NCI-H2227 (cell line): ENCODE data around the gene IFNA10.
"Not testable (repeated sequence)": the region's sequence is repeated elsewhere in the genome, so short reads cannot be mapped to it uniquely, and the experiment has no call there.

Experiments used
- DNase-seq: peaks from one replicate; lab custom pipeline; 2025; ENCODE audit not compliant: unreplicated experiment; lab: John Stamatoyannopoulos, UW

Gene IFNA10

DNA sequence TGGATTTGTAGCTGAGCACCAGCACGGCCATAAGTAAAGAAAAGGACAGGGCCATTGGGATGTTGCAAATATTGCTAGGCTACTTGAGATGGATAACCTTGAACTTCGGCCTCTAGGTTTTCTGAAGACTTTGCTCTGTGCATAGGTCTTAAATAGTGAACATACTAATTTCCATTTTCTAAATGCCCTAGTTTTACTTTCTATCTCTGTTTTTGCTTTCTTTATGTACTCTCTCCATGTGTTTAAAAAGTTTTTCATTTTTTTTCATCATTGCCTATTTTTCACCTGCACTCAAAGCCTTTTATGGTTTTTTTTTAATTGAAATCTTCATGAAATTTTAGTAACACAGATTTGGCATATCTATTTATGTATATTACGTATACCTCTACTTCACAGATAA, at the start of gene IFNA10:
Gene IFNA10 (minus strand): TSS at position 101 of the 400 bp plus-strand sequence. CDS start 46 bp downstream, at position 55.
- not testable (repeated sequence) for DNase-seq

DNA sequence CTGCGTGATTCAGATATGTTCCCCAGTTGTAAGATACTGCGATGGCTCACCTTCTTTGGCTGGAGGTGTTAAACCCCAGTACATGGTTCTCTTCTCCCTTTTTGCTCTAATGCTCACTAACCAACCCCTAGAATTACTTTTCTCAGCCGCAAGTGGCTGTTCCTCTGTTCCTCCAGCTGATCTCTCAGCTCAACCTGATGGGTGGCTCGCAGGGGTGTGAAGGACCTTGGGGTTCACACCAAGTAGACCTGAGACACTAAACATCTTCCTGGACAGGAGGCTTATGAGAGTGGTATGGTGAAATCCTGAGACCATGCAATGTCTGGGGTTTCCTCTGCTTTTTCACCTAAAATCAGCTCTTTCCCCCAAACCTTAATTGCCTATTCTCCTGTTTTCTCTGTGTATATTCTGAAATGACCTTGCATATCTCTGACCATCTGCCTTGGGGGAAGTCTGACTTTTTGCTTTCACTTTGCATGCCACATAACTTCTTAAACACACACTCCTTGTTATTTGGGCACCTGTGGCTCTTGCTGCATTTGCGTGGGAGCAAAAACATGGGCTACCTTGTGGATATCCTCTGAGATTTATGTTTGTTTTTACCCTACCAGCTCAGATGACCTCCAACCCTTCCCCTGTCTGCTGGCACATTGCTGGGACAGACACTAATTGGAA, 48.7 kb upstream of the IFNA10 start:
- DNase-seq, result no peak

DNA sequence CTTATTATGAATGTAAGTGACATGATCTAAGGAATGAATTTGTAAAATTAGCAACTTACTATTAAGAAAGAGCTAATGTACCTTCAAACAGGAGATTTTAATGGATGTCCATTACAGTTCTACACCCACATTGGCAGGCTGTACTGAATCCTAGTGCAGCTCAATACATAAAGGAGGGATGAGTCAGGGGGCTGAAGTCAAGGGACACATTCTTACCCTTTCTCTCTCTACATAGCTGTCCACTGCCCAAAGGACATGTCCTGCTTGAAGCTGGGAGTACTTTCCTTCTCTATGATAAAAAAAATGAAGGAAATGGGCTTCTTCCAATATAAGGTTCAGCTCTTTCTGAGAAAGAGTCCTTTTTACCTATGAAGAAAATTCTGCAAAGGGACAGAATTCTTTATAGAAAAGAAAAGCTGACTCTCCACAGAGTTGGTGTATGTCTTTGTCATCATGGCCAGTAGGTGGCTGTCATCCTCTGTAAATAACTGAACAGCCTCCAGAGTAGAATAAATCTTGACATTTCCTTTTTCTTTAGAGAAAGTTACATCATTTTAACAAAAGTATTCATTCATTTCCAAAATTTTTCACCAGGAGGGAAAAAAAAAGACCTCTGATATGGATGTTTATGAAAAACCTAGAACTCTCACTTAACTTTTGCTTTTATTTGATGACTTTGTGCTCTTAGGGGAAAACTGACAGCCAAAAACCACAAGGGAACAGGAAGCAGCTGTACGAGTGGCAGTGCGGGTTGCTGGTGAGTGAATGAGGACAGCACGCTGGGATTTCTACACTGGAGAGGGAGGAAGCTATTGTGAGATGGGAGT, 46.0 kb upstream of the IFNA10 start:
- peak; percentile 6 for DNase-seq

DNA sequence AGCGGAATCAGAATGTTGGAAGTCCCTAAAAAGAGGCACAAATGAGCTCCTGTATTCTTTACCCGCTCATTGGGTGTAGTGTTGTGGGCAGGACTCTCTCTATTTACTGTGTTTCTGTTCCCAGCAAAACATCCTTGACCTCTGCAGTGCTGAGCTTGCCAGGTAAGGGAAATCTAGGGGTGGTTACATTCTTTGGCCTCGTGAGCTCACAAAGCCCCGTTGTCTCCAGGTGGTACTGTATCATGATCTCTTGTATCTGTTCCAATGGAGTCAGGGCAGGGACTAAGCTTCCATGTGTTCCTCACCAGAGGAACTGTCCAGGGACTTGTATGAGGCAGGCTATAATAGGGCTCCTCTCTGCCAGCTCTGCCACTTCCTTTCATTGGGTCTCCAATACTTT, 44.7 kb upstream of the IFNA10 start:
- no peak for DNase-seq

DNA sequence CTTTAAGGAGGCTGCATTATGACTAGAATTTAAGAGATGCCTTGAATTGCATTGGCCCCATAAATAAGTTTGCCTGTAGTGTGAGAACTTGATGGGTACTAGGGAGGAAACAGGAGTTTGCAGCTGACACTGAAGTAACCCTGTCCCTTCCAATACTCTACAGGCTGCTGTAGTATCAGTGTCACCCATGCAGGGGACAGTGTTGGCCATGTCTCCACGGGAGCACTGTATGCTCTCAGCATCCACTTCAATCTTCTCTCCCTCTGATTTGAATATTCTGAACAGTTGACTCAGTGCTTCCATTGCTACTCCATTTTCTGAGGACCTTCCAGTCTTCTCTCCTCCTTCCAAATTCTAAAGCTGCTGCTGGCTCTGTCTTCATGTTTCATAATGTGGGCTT, 44.2 kb upstream of the IFNA10 start:
- no peak for DNase-seq

DNA sequence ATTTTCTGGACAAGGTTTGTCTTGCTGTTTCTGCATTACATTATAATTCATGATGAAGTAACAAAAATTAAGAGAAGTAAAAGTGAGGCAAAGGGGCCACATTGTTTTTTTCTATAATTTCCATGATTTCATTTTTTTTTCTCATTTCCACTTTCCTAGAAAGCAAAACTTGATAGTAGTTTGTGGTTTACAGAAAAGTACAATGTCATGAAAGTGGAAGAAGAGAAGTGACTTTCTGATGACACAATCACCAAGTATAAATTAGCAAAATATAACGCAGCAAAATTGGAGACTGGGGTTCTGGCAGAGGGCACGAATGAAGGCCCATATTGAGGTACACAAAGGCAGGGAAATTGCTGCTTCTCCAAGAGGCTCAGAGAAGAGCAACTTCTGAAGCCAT, 37.9 kb upstream of the IFNA10 start:
- DNase-seq, result no peak

DNA sequence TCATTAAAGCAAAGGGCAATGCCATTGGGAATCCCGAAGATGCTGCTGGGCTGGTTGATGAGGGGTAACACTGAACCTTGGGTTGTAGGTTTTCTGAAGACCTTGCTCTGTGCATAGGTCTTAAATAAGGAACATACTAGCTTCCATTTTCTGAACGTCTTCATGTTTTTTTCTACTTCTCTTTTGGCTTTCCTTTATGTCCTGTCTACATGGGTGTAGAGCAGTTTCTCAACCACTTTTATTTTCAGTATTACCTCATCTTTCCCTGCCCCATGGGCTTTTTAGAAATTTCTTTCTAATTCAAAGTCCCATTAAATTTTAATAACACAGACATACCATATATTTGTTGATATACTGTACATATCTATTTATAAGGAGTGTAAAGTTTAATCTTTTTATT, 33.0 kb upstream of the IFNA10 start, which contains the start of gene IFNA14:
Gene IFNA14 (minus strand): TSS at position 95 of the 400 bp plus-strand sequence. CDS start 70 bp downstream, at position 25.
- no peak for DNase-seq

DNA sequence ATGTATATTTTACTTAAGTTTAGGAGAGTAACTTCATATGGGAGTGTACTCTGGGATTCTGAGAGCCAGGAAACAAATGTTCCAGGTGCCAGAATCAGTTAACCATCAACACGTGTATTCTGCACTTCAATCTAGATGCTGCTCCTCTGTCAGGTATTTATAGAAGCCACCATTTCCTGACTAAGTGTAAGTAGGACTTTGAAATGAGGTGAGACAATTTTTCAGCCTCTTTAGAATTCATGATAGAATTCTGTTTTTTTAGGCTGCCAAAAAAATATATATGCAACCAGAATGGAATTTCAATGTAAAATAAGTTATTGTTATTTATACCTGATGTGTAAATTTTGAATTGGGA, 29.4 kb upstream of the IFNA10 start:
- DNase-seq, result not testable (repeated sequence)

DNA sequence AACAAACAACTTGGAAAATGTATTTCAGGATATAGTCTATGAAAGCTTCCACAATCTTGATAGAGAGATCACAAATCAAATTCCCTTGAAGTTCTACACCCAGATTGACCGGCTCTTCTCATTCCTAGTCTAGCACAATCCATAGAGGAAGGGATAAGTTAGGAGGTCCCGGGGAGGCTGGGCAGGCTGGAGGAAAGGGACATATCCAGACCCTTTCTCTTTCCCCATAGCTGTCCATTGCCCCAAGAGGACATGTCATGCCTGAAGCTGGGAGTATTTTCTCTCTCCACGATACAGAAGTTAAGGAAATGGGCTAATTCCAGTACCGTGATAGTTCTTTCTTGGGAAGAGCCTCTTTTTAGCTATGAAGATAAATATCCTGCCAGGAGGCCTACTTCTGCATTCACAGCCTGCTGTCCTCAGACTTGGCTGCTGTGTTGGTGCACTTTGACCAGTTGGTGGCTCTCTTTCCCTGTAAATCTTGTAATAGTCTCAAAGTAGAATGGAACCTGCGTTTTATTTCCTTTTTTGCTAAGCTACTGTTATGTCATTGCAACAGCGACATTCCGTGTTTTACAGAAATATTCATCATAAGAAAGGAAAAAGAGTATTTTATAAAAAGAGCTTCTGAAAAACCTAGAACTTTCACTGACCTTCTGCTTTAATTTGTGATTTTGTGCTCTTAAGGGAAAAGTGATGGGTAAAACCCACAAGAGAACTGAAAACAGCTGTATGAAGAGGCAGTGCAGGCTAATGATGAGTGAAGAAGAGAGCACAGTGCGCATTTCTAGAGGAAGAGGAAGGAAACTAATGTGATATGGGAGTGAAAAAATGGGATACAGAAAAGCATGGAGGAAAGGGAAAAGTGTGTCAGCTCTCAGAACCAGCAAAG, 28.8 kb upstream of the IFNA10 start:
- DNase-seq, result peak; percentile 3

DNA sequence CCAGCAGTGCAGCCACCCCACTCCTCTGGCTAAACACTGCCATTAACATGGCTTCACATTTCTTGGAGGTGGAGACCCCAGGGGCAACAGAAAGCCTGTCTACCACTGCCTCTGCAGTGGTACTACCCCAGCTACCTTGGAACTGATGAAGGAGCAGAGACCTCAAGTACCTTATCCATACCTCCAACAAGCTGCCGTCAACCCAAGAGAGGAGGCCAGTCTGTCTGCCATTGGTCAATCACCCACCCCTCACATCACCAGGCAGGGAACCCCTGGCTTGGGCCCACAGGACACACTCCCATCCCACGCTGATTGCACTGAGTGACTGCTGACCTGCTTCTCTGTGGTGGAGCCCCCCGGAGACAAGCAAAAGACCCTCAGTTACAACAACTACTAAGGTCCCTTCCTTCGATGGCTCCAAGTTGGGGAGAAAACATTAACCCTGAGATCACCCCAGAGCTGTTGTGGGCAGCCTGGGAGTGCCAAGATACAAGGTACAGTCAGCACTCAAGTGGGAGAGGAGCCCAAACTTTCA, 27.3 kb upstream of the IFNA10 start:
- DNase-seq, result no peak

DNA sequence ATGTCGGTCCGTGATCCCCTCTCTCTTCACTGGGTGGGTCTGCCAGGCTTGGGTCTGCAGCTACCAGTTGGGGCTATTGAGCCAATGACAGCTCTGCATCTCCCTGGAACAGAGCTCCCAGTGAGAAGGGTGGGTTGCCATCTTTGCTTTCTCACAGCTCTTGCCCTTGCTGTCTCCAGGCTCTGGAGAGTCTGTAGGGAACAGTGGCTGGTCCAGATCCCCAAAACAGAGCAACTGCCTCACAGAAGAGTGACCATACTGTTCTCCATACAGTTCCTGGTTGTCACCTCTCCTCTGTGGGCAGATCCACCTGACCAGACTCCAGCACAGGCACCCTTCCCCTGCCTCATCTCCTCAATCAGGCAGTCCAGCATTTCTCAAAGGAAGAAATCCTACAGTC, 26.3 kb upstream of the IFNA10 start:
- DNase-seq, result no peak

DNA sequence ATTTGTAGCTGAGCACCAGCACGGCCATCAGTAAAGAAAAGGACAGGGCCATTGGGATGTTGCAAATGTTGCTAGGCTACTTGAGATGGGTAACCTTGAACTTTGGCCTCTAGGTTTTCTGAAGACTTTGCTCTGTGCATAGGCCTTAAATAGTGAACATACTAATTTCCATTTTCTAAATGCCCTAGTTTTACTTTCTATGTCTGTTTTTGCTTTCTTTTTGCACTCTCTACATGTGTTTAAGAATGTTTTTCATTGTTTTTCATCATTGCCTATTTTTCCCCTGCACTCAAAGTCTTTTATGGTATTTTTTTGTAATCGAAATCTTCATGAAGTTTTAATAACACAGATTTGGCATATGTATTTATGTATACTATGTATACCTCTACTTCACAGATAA, 21.2 kb upstream of the IFNA10 start, which contains the start of gene IFNA17:
Gene IFNA17 (minus strand): TSS at position 101 of the 400 bp plus-strand sequence. CDS start 49 bp downstream, at position 52.
- DNase-seq, result no peak

DNA sequence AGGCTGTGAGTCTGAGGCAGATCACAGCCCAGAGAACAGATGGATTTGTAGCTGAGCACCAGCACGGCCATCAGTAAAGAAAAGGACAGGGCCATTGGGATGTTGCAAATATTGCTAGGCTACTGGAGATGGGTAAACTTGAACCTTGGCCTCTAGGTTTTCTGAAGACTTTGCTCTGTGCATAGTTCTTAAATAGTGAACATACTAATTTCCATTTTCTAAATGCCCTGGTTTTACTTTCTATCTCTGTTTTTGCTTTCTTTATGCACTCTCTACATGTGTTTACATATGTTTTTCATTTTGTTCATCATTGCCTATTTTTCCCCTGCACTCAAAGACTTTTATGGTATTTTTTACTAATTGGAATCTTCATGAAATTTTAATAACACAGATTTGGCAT, 10.3 kb upstream of the IFNA10 start, which contains the start of gene IFNA16:
Gene IFNA16 (minus strand): TSS at position 101 of the 400 bp plus-strand sequence. CDS start 6 bp downstream, at position 95.
- DNase-seq, result not testable (repeated sequence)

DNA sequence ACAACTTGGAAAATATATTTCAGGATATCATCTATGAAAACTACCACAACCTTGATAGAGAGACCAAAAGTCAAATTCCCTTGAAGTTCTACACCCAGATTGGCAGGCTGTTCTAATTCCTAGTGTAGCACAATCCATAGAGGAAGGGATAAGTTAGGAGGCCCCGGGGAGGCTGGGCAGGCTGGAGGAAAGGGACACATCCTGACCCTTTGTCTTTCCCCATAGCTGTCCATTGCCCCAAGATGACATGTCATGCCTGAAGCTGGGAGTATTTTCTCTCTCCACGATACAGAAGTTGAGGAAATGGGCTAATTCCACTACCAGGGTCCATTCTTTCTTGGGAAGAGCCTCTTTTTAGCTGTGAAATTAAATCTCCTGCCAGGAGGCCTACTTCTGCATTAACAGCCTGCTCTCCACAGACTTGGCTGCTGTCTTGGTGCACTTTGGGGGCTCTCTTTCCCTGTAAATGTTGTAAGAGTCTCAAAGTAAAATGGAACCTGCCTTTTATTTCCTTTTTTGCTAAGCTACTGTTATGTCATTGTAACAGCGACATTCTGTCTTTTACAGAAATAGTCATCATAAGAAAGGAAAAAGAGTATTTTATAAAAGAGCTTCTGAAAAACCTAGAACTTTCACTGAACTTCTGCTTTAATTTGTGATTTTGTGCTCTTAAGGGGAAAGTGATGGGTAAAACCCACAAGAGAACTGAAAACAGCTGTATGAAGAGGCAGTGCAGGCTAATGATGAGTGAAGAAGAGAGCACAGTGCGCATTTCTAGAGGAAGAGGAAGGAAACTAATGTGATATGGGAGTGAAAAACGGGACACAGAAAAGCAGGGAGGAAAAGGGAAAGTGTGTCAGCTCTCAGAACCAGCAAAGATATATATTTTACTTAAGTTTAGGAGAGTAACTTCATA, 6.7 kb upstream of the IFNA10 start:
- DNase-seq, result not testable (repeated sequence)

DNA sequence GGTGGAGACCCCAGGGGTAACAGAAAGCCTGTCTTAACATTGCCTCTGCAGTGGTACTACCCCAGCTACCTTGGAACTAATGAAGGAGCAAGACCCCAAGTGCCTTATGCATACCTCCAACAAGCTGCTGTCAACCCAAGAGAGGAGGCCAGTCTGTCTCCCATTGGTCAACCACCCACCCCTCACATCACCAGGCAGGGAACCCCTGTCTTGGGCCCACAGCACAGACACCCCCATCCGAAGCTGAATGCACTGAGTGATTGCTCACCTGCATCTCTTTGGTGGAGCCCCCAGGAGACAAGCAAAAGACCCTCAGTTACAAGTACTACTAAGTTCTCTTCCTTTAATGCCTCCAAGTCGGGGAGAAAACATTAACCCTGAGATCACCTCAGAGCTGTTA, 5.2 kb upstream of the IFNA10 start:
- DNase-seq, result not testable (repeated sequence)

DNA sequence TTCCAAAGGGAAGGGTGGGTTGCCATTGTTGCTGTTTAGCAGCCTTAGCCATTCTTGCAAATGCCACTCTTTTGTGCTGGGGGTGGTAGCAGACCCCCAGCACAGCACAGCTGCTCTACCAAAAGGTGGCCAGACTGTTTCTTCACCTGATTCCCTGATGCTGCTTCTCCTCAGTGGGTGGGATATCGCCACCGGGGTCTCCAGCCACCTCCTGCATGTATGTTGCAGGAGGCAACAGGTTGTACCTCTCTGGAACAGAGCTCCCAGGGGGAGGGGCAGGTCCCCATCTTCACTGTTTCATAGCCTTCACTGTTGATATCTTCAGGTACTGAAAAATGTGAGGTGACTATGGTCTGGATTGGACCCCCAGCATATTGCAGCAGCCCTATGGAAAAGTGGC, 3.8 kb upstream of the IFNA10 start:
- not testable (repeated sequence) for DNase-seq

DNA sequence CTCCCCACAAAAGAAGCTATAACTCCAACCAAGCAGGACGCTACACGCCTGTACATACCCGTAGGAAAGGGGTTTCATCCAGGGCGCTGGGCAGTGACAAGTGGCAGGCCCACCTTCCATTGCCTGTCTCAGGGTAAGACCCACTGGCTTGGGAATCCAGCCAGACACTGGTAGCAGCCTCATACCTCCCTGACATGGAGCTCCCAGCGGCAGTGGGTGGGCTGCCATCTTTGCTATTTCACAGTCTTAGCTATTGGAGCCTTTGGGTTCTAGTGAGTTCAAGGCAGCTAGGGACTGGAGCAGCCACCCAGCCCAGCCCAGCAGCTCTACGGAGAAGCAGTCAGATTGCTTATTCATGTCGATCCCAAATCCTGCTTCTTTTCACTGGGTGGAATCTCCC, 3.4 kb upstream of the IFNA10 start:
- DNase-seq, result no peak

DNA sequence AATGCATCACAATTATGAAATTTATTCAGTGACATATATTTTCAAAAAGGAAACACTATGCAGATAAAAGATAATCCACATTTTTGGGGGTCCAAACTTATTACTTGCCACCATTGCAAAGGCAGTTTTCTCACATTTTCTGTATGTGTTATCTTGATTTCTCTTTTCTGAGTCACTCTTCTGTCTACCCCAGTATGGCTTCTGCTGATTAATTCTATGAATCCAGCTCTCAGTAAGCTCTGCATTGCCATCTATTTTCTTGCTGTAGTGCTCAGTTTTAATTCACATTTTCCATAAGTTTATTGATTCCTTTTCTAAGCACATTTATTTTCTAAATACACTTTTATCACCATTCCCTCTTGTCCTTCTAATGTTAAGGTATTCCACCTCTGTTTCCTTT, 1.7 kb downstream of the IFNA10 start:
- no peak for DNase-seq

DNA sequence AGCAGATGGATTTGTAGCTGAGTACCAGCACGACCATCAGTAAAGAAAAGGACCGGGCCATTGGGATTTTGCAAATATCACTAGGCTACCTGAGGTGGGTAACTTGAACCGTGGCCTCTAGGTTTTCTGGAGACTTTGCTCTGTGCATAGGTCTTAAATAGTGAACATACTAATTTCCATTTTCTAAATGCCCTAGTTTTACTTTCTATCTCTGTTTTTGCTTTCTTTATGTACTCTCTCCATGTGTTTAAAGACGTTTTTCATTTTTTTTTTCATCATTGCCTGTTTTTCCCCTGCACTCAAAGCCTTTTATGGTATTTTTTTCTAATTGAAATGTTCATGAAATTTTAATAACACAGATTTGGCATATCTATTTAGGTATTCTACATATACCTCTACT, 4.8 kb downstream of the IFNA10 start, which contains the start of gene IFNA7:
Gene IFNA7 (minus strand): TSS at position 101 of the 400 bp plus-strand sequence. CDS start 40 bp downstream, at position 61.
- not testable (repeated sequence) for DNase-seq
